Neuronal stem cell (in vitro differentiated cells): ENCODE results near the gene C19orf81.
A peak's percentile ranks its signal among the peaks of the same experiment; 100 is the strongest.

ENCODE experiments used
- DNase-seq: peaks from one replicate; pipeline ENCODE4 v3.0.0-alpha.2; 2013; ENCODE audit warnings: low spot score
- H2AFZ ChIP-seq: one replicate; pipeline ENCODE4 v1.6.1; 2013; ENCODE audit warnings: mild to moderate bottlenecking, low read length, inconsistent platforms
- H2AK5ac ChIP-seq: 2 replicates; pipeline ENCODE4 v1.6.1; 2013; ENCODE audit warnings: low read depth, mild to moderate bottlenecking, inconsistent platforms, low read length, moderate library complexity, mixed read lengths
- H2BK120ac ChIP-seq: 2 replicates; pipeline ENCODE4 v1.6.1; 2013; ENCODE audit warnings: low read depth, mild to moderate bottlenecking, inconsistent platforms, low read length, moderate library complexity, mixed read lengths
- H2BK12ac ChIP-seq: one replicate; pipeline ENCODE4 v1.6.1; 2013; ENCODE audit warnings: low read length, inconsistent platforms
- H2BK15ac ChIP-seq: 2 replicates; pipeline ENCODE4 v1.6.1; 2013; ENCODE audit warnings: mild to moderate bottlenecking, low read length, inconsistent platforms, mixed read lengths
- H2BK5ac ChIP-seq: one replicate; pipeline ENCODE4 v1.6.1; 2013; ENCODE audit warnings: inconsistent platforms, mild to moderate bottlenecking, low read length, moderate library complexity
- H3K14ac ChIP-seq: one replicate; pipeline ENCODE4 v1.6.1; 2013; ENCODE audit warnings: low read length, inconsistent platforms
- H3K18ac ChIP-seq: 2 replicates; pipeline ENCODE4 v1.6.1; 2013; ENCODE audit warnings: low read length, inconsistent platforms
- H3K23ac ChIP-seq: 2 replicates; pipeline ENCODE4 v1.6.1; 2013; ENCODE audit warnings: low read depth, mild to moderate bottlenecking, mixed read lengths, low read length, inconsistent platforms; ENCODE audit not compliant: poor library complexity
- H3K27ac ChIP-seq: replicated peaks from 3 replicates; pipeline ENCODE4 v1.5.1; 2013; ENCODE audit warnings: low read length, inconsistent platforms
- H3K27me3 ChIP-seq, 3 experiments: 2 replicates each; pipeline ENCODE4 v1.6.1; 2013; ENCODE audit warnings: low read length in 3 of 3, mild to moderate bottlenecking in 2 of 3, inconsistent platforms in 1 of 3, low read depth in 1 of 3, mixed read lengths in 1 of 3, moderate library complexity in 1 of 3; ENCODE audit not compliant: control insufficient read depth in 3 of 3, insufficient read depth in 3 of 3
- H3K36me3 ChIP-seq, 2 donors: replicated peaks in 1 of 2; 2 replicates each; pipeline ENCODE4 v1.6.1; 2013; ENCODE audit warnings: low read length in 2 of 2; ENCODE audit not compliant: control insufficient read depth in 2 of 2, insufficient read depth in 2 of 2
- H3K4ac ChIP-seq: 2 replicates; pipeline ENCODE4 v1.6.1; 2013; ENCODE audit warnings: inconsistent platforms, mild to moderate bottlenecking, low read length, moderate library complexity
- H3K4me1 ChIP-seq, 2 donors: 1 replicate in 1 of 2; 2 replicates in 1 of 2; pipeline ENCODE4 v1.6.1; 2013; ENCODE audit warnings: low read length in 2 of 2, low read depth in 1 of 2; ENCODE audit not compliant: control insufficient read depth in 2 of 2, insufficient read depth in 1 of 2
- H3K4me2 ChIP-seq: one replicate; pipeline ENCODE4 v1.6.1; 2013; ENCODE audit warnings: mild to moderate bottlenecking, low read length, inconsistent platforms; ENCODE audit not compliant: insufficient read depth, poor library complexity, severe bottlenecking
- H3K4me3 ChIP-seq, 2 donors: 2 replicates each; pipeline ENCODE4 v1.5.1; 2013; ENCODE audit warnings: low read length in 2 of 2, mild to moderate bottlenecking in 2 of 2, inconsistent platforms in 1 of 2, moderate library complexity in 1 of 2
- H3K79me1 ChIP-seq: one replicate; pipeline ENCODE4 v1.6.1; 2013; ENCODE audit warnings: low read depth, mild to moderate bottlenecking, inconsistent platforms, low read length, moderate library complexity
- H3K9ac ChIP-seq: one replicate; pipeline ENCODE4 v1.6.1; 2013; ENCODE audit warnings: mild to moderate bottlenecking, low read depth, low read length, inconsistent platforms; ENCODE audit not compliant: poor library complexity
- H3K9me3 ChIP-seq, 2 donors: replicated peaks in 1 of 2; 2 replicates each; pipeline versions ENCODE3 to v1.6.1; 2013; ENCODE audit warnings: low read length in 2 of 2, mild to moderate bottlenecking in 2 of 2, inconsistent platforms in 1 of 2, low read depth in 1 of 2, mixed read lengths in 1 of 2, moderate library complexity in 1 of 2; ENCODE audit not compliant: control insufficient read depth in 2 of 2, insufficient read depth in 1 of 2
- H4K8ac ChIP-seq: one replicate; pipeline ENCODE4 v1.6.1; 2013; ENCODE audit warnings: low read depth, mild to moderate bottlenecking, inconsistent platforms, low read length, moderate library complexity
- H4K91ac ChIP-seq: one replicate; pipeline ENCODE4 v1.6.1; 2013; ENCODE audit warnings: low read length, low read depth, mild to moderate bottlenecking, inconsistent platforms; ENCODE audit not compliant: poor library complexity
- WGBS, 2 donors: extraction: QIAGEN DNeasy Blood & Tissue Kit; methylation state at CpG; one replicate each; pipeline ENCODE4 v1.1.7; 2013; ENCODE audit warnings: missing lambda C conversion rate in 2 of 2, mixed read lengths in 1 of 2; ENCODE audit not compliant: insufficient read length in 2 of 2, insufficient replicate concordance in 1 of 2; ENCODE audit errors: extremely low coverage in 2 of 2; 5-methylcytosine and 5-hydroxymethylcytosine counted together

The C19orf81 gene

DNA sequence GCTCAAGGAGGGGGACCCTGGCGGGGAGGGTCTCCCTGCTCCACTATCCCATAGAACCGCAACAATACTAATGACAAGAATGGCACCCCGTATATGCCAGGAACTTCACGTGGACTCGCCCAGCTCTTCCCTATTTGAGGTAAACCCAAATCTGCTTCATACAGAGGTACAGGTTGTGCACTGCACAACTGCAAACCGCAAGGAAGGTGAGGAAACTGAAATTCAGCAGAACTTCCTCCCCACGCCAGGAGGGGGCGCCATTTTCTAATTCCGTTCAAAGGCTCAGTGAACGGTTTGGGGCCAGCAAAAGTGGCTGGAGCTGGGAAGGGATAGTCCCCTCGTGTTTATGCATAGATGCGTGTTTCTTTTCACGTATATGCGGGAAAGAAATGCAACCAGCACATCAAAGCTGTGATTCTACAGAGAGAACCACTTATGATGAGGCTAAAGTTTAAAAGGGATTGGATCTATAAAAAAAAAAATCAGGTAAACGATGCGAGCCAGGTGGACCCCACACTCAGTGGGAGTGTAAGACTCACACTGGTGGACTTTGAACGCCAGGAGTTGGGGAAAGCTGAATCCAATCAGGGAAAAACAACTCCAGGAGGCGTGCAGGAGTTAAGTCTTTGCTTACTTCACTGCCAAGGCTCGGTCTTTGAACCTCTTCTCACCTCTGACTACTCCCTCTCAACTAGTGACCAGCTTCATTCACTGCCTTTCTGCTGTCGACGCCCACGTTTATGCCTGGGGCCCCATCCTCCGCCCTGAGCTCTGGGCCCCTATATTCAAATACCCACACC is 20.3 kb downstream of the C19orf81 start:
- Histone ChIP-seq H2BK12ac (no peak overlapping the region), H4K91ac (no peak overlapping the region), H3K27ac (no peak overlapping the region), H2AFZ (no peak overlapping the region), H2BK120ac (no peak overlapping the region), H3K9me3 (no peaks in the 10 kb centered on the region), H3K23ac (no peak overlapping the region), H3K4me2 (no peak overlapping the region), H3K18ac (no peak overlapping the region), H2AK5ac (no peak overlapping the region), H3K79me1 (peaks cover 1% of the 10 kb centered on the region), H3K4ac (no peak overlapping the region), H3K9ac (no peak overlapping the region), H2BK5ac (no peak overlapping the region), H3K4me3 (no peak overlapping the region), H3K4me1 (peaks cover 4 to 10% of the 10 kb centered on the region in 2 donors), H4K8ac (no peak overlapping the region), H2BK15ac (no peak overlapping the region), H3K27me3 (peaks cover 0 to 65% (median 17%) of the 10 kb centered on the region in 3 experiments), H3K36me3 (no peaks in the 10 kb centered on the region), H3K14ac (no peak overlapping the region)
- DNase-seq = no peak
- WGBS, 2 donors = no CpG with 5 or more reads among the region's 23 CpGs

DNA sequence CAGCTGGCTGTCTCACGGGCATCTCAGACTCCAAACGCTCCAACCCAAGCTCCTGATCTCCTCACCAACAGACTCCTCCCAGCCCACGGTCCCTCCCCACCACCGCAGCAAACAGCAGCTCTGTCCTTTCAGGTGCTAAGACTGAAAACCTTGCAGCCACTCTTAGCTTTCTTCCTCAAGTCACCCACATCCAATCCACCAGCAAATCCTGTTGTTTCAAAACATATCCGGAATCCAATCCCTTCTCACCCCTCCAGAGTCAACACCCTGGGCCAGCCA is 20.8 kb downstream of the C19orf81 start:
- Histone ChIP-seq H2BK120ac (no peak overlapping the region), H2AFZ (no peak overlapping the region), H3K9me3 (no peaks in the 10 kb centered on the region), H3K27me3 (peaks cover 0 to 65% (median 17%) of the 10 kb centered on the region in 3 experiments), H3K18ac (no peak overlapping the region), H4K91ac (no peak overlapping the region), H3K4me3 (no peak overlapping the region), H3K36me3 (no peaks in the 10 kb centered on the region), H2BK15ac (no peak overlapping the region), H4K8ac (no peak overlapping the region), H2AK5ac (no peak overlapping the region), H3K27ac (no peak overlapping the region), H2BK12ac (no peak overlapping the region), H3K14ac (no peak overlapping the region), H3K4ac (no peak overlapping the region), H3K4me2 (no peak overlapping the region), H3K79me1 (peaks cover 1% of the 10 kb centered on the region), H3K9ac (no peak overlapping the region), H3K23ac (no peak overlapping the region), H2BK5ac (no peak overlapping the region), H3K4me1 (peaks cover 4 to 10% of the 10 kb centered on the region in 2 donors)
- no CpG with 5 or more reads among the region's 5 CpGs for WGBS, 2 donors
- DNase-seq = no peak

DNA sequence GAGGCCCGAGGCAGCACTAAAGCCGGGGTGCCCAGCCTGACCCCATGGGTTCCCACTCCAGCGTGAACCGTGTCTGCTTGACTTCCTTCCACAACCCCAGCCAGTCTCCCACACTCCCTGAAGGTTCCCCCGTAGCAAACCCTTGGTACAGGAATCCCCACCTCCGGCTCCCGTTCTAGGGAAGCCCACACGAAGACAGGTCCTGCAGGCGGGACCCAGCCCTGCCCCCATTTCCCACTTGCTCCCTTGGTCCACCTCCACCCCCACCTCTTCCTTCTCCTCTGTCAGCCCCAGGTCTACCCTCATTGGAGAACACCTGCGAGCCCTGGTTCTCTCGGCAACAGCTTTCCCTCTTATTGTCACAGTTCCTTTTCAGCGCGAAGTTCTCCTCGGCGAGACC is 23.9 kb downstream of the C19orf81 start:
- no peak overlapping the region for H3K14ac ChIP-seq
- WGBS, 2 donors = no CpG with 5 or more reads among the region's 15 CpGs
- H3K23ac ChIP-seq = peak overlapping the region; percentile 81
- no peak overlapping the region for H2BK15ac ChIP-seq
- peak overlapping the region; percentile 83 for H3K18ac ChIP-seq
- H3K36me3 ChIP-seq = peaks cover 0 to 3% of the 10 kb centered on the region in 2 donors
- no peak overlapping the region for H2BK5ac ChIP-seq
- peaks cover 4% of the 10 kb centered on the region in 2 donors for H3K4me1 ChIP-seq
- peak overlapping the region; percentile 10 for H2BK12ac ChIP-seq
- H2AFZ ChIP-seq = no peak overlapping the region
- no peak overlapping the region for H2BK120ac ChIP-seq
- no peak overlapping the region for H3K4me2 ChIP-seq
- H3K9me3 ChIP-seq = no peaks in the 10 kb centered on the region
- H3K9ac ChIP-seq = no peak overlapping the region
- H2AK5ac ChIP-seq = no peak overlapping the region
- no peak overlapping the region for H4K8ac ChIP-seq
- peaks cover 0 to 43% (median 4%) of the 10 kb centered on the region in 3 experiments for H3K27me3 ChIP-seq
- H4K91ac ChIP-seq = no peak overlapping the region
- no peak overlapping the region for H3K4me3 ChIP-seq
- no peak overlapping the region for H3K27ac ChIP-seq
- no peak overlapping the region for H3K4ac ChIP-seq
- no peaks in the 10 kb centered on the region for H3K79me1 ChIP-seq
- DNase-seq = no peak

DNA sequence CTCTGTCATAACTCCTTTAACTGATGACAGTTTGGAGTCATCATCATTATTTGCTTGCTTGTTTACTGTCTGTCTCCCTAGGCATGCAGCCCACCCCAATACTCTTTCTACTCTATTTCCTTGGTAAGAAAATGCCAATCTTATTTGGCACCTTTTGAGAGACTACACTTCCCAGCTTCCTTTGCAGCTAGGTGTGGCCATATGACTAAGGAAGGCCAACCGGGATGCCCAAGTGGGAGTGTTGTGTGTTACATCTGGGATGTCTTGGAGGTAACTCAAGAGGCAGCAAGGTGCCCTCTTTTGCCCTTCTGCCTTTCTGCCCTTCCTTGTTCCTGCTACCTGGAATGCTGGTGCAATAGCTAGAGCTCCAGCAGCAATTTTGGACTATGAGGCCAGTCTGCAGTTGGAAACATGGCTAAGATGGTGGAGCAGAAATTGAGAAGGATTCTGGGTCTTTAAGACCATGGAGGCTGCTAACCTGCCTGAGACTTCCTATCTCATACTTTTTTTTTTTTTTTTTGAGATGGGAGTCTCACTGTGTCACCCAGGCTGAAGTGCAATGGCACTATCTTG is 27.5 kb downstream of the C19orf81 start:
- Histone ChIP-seq H3K18ac (no peak overlapping the region), H2AFZ (no peak overlapping the region), H3K9ac (no peak overlapping the region), H2BK5ac (no peak overlapping the region), H3K79me1 (no peaks in the 10 kb centered on the region), H2BK120ac (no peak overlapping the region), H4K91ac (no peak overlapping the region), H3K27ac (no peak overlapping the region), H3K4me2 (no peak overlapping the region), H3K4me3 (no peak overlapping the region), H2AK5ac (no peak overlapping the region), H2BK15ac (no peak overlapping the region), H4K8ac (no peak overlapping the region), H2BK12ac (no peak overlapping the region), H3K23ac (no peak overlapping the region), H3K14ac (no peak overlapping the region), H3K4ac (no peak overlapping the region), H3K4me1 (peaks cover 2 to 5% of the 10 kb centered on the region in 2 donors), H3K36me3 (peaks cover 0 to 3% of the 10 kb centered on the region in 2 donors), H3K9me3 (no peaks in the 10 kb centered on the region), H3K27me3 (peaks cover 0 to 27% (median 0%) of the 10 kb centered on the region in 3 experiments)
- WGBS, 2 donors = no CpG with 5 or more reads among the region's 1 CpG
- DNase-seq = no peak
